NK-92 treated with Interleukin-12 subunit alpha and Interleukin-12 subunit beta, amount 100 ng/mL, for 24 hours (cell line): ENCODE measurements around the gene GGCT.

ENCODE experiments used
- DNase-seq: peaks from one replicate; lab custom pipeline; 2025; lab: John Stamatoyannopoulos, UW

GGCT gene

GRCh38 chr7:30462179-30462578 is 42.5 kb downstream of the GGCT start:
- no peak for DNase-seq

GRCh38 chr7:30460246-30460633 is 44.4 kb downstream of the GGCT start:
- no peak for DNase-seq

GRCh38 chr7:30459591-30460245 is 44.9 kb downstream of the GGCT start:
- no peak for DNase-seq

DNA sequence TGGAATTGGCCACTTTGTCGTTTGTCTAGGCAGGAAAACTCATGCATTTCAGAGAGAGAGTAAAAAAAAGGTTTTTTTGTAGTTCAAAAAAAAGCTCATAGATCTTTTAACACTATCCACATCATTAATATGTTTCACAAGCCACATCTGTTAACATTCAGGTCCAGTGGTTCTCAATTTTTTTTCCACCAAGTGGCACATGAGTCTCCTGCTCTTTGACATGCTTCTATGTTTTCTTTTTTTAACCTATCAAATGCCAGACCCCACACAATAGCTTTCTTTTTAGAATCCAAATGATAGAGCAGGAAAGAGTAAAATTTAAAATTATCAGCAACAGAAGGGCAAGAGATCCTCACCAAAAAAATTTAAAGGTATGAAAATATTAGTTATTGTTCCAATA is 46.3 kb downstream of the GGCT start:
- no peak for DNase-seq

GRCh38 chr7:30453921-30454320 is 50.7 kb downstream of the GGCT start:
- DNase-seq, result no peak

DNA sequence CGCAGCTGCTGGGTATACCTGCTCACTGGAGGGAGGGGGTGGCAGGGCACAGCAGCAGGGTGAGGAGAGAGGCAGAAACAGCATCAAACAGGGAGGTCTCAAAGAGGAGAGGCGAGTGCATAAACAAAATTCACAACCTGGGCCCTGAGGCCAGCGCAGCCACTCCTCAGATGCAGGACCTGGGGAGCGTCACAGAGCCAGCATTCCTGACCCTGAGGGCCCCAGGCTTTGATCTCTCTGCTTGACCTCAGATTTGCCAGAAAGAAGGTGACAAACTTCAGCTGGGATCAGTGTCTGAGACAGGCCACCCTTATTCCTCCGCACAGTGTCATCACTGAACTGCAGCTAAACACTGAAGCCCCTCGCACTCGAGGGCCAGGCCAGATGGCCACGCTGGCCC is 51.6 kb downstream of the GGCT start:
- no peak for DNase-seq

GRCh38 chr7:30452280-30452930 is 52.2 kb downstream of the GGCT start:
- DNase-seq, result no peak

GRCh38 chr7:30451539-30452279 is 52.9 kb downstream of the GGCT start:
- no peak for DNase-seq

DNA sequence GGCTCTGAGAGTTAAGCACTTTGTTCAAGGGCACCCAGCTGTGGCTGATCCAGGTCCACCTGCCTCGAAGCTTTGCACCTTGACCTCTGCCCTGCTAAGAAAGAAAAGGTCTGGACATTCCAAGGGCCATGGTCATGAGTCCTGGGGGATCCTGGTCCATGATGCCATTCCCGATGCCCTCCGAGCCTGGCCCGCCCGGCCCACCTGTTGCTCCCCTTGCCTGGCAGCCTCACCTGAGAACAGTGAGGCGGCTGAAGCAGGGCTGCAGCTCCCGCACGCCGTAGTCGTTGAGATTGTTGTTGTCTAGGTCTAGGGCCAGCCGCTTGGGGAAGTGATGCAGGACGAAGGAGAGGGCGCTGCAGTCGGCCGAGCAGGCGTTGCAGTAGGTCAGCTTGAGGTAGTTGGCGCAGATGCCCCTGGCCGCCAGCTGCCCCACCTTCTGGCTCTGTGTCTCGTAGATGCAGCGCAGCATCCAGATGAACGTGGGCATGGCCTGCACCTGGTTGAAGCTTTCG is 53.6 kb downstream of the GGCT start:
- DNase-seq, result no peak

GRCh38 chr7:30450240-30450982 is 54.2 kb downstream of the GGCT start:
- DNase-seq, result no peak

DNA sequence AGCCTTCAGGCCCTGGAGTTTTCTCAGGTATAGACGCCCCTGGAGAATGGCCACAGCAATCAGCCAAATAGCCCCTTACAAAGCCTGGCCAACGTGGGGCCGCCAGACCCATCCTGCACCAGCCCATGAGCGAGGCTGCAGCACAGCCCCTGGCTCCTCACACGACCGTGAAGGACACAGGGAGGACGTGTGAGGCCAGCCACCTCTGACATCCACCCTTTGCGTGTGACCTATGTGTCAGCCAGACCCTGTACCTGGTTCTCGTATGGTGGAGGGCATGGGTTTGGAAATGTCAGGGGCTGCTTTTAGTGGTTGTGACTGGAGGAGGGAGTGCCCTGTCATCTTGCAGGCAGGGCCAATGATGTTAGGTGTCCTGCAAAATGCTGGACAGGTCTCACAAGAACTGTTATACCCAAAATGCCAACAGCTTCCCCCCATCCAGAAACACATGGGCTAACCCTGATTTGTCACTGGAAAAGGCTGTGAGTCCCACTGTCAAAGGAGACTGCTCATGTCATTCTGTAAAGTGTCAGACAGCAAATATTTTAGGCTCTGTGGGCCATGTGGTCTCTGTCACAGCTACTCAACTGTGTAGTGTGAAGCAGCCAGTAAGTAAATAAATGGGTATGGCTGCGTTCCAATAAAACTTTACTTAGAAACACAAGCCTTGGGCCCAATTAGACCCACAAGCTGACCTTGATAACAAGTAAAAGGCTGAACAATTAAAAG is 56.0 kb downstream of the GGCT start:
- no peak for DNase-seq

- no peak for DNase-seq
Measured at GRCh38 chr7:30447466-30447865, 57.2 kb downstream of the GGCT start.
